ENCODE data around the gene GABRG3.

Gene GABRG3

GRCh38 chr15:27449941-27450340, 479.0 kb downstream of the GABRG3 start:
- TF ChIP-seq FOXP2 (optimal IDR thresholded peaks at IDR 0.05; ENCODE audit: borderline replicate concordance, extremely low read depth, extremely low read length, insufficient read depth) (no peak), POLR2AphosphoS5 (IDR thresholded peaks at IDR 0.05; ENCODE audit: low read depth, low read length) (no peak), TAF1 (IDR thresholded peaks at IDR 0.05; ENCODE audit: borderline replicate concordance, insufficient read depth, low read length) (no peak), SIN3A (IDR thresholded peaks at IDR 0.05; ENCODE audit: borderline replicate concordance, insufficient read depth, low read length) (no peak), REST (IDR thresholded peaks at IDR 0.05; ENCODE audit: insufficient read depth in 1 of 2, low read depth in 2 of 2, low read length in 2 of 2) (no peak)

GRCh38 chr15:27454281-27455075, 483.5 kb downstream of the GABRG3 start:
- TF ChIP-seq POLR2AphosphoS5 (IDR thresholded peaks at IDR 0.05; ENCODE audit: low read depth, low read length) = no peak
- TF ChIP-seq TAF1 (IDR thresholded peaks at IDR 0.05; ENCODE audit: borderline replicate concordance, insufficient read depth, low read length) = no peak
- TF ChIP-seq REST (IDR thresholded peaks at IDR 0.05; ENCODE audit: insufficient read depth in 1 of 2, low read depth in 2 of 2, low read length in 2 of 2) = no peak
- no peak for TF ChIP-seq SIN3A (IDR thresholded peaks at IDR 0.05; ENCODE audit: borderline replicate concordance, insufficient read depth, low read length)
- TF ChIP-seq FOXP2 (optimal IDR thresholded peaks at IDR 0.05; ENCODE audit: borderline replicate concordance, extremely low read depth, extremely low read length, insufficient read depth) = no peak

GRCh38 chr15:27456807-27457206, 485.8 kb downstream of the GABRG3 start:
- TF ChIP-seq REST (IDR thresholded peaks at IDR 0.05; ENCODE audit: insufficient read depth in 1 of 2, low read depth in 2 of 2, low read length in 2 of 2) = no peak
- TF ChIP-seq SIN3A (IDR thresholded peaks at IDR 0.05; ENCODE audit: borderline replicate concordance, insufficient read depth, low read length) = no peak
- TF ChIP-seq POLR2AphosphoS5 (IDR thresholded peaks at IDR 0.05; ENCODE audit: low read depth, low read length) = no peak
- TF ChIP-seq FOXP2 (optimal IDR thresholded peaks at IDR 0.05; ENCODE audit: borderline replicate concordance, extremely low read depth, extremely low read length, insufficient read depth) = no peak
- TF ChIP-seq TAF1 (IDR thresholded peaks at IDR 0.05; ENCODE audit: borderline replicate concordance, insufficient read depth, low read length) = no peak

- TF ChIP-seq TAF1 (IDR thresholded peaks at IDR 0.05; ENCODE audit: borderline replicate concordance, insufficient read depth, low read length) (no peak), POLR2AphosphoS5 (IDR thresholded peaks at IDR 0.05; ENCODE audit: low read depth, low read length) (no peak), REST (IDR thresholded peaks at IDR 0.05; ENCODE audit: insufficient read depth in 1 of 2, low read depth in 2 of 2, low read length in 2 of 2) (no peak), FOXP2 (optimal IDR thresholded peaks at IDR 0.05; ENCODE audit: borderline replicate concordance, extremely low read depth, extremely low read length, insufficient read depth) (no peak), SIN3A (IDR thresholded peaks at IDR 0.05; ENCODE audit: borderline replicate concordance, insufficient read depth, low read length) (no peak)
These were observed 486.8 kb downstream of the GABRG3 start for GRCh38 chr15:27457766-27458165.

Data from PFSK-1 (cell line).